Esophagus muscularis mucosa (tissue), 2 donors: ENCODE results near the gene CCNB3.

Source experiments
- POLR2A ChIP-seq: fragments of 450-650 bp; IDR thresholded peaks from one replicate; pipeline ENCODE4 v1.6.1; 2017; ENCODE audit warnings: antibody characterized with exemption, moderate library complexity, mild to moderate bottlenecking, low read depth
- POLR2AphosphoS5 ChIP-seq, 2 donors: sonication (generic); formaldehyde crosslinking; IDR thresholded peaks; one replicate each; pipeline ENCODE4 v1.6.1; 2017; ENCODE audit warnings: antibody characterized with exemption in 2 of 2

DNA sequence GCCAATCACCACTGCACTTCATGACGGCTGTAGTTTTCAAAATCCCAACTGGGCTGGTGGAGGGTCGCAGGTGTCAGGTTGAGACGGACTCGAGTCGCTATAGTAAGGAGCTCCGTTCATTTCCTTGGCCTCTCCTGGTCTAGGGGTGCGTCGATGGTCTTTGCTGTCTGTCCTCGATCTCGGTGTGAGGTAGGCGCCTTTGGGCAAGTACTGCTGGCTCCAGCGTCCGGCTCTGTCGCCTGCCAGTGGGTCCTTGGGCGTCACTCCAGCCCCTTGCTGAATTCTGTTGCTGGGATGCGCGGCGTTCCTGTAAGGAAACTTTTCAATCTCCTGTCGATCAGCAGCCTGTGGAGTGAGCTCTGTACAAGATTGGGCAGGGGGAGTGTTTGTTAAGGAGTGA lies 76.7 kb downstream of the CCNB3 start:
- TF ChIP-seq POLR2A (no peak), POLR2AphosphoS5 (IDR thresholded peaks at IDR 0.05) (no peak)
